Myocyte (in vitro differentiated cells): Measurements from ENCODE around the gene WDR86. TPM values are rescaled to one million over a fixed set of nuclear protein-coding genes. Genes with fewer than 3 reads are reported as not detected.

ENCODE experiments used
- DNase-seq: peaks from one replicate; pipeline ENCODE4 v3.0.0-alpha.2; 2012; ENCODE audit warnings: low read depth
- total RNA-seq: library from RNA; depleted of rRNA; stranded (reverse); fragments of >200 nt; gene quantifications from 2 replicates; pipeline ENCODE4 v1.2.3, GENCODE V29; 2014

Gene WDR86
- total RNA-seq, 1 donor from 2014 or later: not detected

DNA sequence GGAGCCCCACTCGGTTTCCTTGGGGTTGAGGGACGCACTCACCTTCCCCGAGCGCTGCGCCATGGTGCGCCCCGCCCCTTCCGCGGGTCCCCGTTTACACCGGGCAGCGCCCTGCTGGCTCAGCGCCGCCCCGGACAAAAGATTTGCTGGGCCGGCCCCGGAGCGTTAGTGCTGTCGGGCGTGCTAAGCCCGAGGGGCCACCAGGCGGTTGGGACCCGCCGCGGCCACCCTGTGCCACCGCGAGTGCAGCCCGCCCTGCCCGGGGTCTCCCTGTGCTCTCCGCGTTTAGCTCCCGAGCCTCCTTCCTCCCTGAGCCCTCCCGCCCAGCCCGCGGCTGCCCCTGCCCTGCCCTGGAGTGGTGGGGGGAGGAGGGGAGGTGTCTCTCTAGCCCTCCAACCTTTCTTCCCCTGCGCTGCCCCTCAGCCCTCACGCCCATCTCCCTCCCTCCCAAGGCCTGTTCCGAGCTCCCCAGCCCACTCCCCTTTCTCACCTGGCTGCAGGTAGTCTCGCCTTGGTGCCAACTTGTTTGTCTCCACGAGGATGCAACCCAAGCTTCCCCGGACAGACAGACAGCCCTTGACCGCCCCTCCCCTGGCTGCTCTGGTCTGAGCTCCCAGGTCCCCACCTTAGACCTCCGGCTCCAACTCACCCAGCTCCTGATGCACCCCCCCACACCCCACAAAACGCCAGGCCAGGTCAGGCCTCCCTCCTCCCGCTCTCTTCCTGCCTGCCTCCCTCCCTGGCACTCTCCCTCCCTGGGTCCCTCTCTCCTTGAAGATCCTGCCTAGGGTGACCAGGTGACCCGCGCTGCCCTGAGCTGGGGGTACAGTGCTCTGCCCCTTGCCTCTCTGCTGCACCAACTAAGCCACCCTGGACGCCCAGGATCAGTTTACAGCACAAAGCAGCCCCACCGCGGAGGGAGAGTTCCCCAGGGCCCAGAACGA is 30.3 kb upstream of the WDR86 start, which contains the start of gene CRYGN:
Gene CRYGN, minus strand, starts transcription at position 287 of the 944 bp plus-strand sequence. Its CDS starts 224 bp downstream, at position 63.
- no peak for DNase-seq

DNA sequence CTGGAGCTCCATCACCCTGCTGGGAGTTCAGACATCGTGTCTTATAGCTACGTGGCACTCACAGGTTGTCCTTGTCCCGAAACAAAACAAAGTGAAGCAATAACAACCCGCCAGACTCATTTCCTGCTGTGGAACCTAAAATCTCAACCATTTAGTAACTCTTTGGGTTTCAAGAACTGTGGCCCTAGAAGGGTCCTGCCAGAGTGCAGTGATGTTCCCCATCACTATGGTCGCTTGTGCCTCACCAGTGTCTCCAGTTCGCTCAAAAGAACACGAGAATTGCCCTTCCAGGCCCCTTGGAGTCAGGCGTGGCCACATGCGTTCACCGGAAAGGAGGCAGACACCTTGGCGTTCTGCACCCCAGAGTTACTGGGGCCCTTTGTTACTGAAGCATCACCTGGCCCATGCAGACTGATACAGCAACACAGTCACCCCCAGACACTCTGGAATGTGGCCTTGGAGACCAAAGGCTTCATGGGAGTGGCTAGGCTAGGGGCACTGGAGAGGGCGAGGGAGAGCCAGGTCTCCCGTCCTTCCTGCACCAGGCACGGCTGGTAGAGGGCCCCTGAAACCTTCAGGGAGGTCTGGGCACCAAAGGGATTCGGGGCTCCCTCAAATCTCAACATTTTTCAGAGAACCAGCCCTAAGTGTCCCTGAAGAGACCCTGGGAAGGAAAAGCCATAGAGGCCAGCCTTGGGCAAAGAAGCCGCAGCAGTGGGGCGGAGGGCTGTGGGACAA is 29.2 kb upstream of the WDR86 start:
- DNase-seq: no peak

GRCh38 chr7:151437866-151438516 is 28.2 kb upstream of the WDR86 start:
- DNase-seq: no peak

GRCh38 chr7:151437159-151437553 is 27.3 kb upstream of the WDR86 start:
- no peak for DNase-seq

- no peak for DNase-seq
These were observed 26.8 kb upstream of the WDR86 start for GRCh38 chr7:151436446-151437158.

- DNase-seq: no peak
These were observed 26.1 kb upstream of the WDR86 start for GRCh38 chr7:151435971-151436370.

- no peak for DNase-seq
These were observed 25.5 kb upstream of the WDR86 start for GRCh38 chr7:151435103-151435916.

DNA sequence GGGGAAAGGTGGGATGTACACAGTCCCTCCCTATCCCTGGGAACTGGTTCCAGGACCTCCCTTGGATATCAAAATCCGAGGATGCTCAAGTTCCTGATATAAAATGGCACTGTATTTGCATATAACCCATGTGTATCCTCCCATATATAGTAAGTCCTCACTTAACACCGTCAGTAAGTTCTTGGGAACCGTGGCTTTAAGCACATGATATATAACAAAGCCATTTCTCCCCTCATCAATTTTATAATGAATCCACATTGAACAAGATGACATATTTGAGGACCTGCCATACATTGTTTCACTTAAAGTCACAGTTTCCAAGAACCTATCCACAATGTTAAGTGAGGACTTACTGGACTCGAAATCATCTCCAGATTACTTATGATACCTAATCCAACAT is 24.7 kb upstream of the WDR86 start:
- DNase-seq: no peak

DNA sequence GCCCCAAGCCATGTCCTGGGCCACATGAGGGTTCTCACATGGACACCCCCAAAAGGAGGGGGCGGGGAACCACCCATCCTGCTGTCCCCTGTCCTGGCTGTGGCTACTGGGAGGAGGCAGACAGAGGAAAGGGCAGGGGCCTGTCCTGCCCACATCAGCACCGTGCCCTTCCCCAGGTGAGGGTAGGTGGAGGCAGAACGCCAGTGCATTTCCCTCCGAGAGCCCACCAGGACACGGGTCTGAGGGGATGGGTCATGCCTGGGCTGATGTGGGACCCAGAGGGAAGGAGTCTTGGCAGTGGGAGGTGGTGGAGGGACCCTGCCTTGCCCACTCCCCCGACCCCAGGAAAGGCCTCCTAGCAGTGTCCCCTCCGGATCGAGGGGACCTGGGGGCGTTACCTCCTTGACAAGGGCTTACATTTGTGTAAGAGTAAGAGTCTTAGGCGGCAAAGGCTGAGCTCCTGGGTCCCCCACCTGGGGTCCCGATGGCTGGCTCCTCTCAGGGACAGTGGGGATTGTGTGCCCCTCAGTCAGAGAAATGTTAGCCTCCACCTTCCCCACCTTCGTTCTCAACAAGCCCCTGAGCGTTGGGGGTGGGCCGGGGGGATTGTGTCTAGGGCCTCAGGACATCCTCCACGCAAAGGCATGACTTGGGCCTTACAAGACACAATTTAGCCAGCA is 24.0 kb upstream of the WDR86 start:
- DNase-seq: no peak

DNA sequence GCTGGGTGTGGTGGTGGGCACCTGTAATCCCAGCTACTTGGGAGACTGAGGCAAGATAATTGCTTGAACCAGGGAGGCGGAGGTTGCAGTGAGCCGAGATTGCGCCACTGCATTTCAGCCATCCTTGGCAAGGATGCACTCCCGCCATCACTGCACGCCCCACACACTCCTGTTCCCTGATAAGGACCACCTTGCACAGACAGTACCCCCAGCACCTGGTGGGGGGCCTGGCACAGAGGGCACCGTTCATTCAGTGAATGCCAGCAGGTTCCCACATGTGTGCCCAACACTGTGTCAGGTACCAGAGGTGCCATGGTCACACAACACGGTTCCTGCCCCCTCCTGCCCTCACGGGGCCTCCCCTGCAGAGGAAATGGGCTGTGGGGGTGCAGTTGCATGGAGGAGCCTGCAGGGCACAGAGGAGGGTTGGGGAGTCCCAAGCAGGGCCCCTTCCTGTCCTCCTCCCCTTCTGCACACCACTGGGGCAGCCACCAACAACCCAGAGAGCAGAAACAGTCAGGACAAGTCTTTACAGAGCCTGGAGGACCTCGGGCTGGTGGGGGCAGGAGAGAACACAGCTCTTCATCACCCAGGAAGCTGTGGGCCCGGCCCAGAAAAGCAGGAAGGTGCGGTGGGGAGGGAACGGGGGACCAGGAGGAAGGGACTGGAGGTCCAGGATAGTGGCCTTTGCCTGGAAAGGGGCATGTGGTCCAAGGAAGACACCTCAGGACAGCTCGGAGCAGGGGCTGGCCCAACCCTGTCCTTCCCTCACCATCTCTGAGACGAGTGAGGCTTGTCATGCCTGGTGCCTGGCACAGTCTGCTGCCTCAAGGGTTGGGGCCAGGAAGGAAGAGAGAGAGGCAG is 23.1 kb upstream of the WDR86 start:
- no peak for DNase-seq

- DNase-seq: no peak
These were observed 22.0 kb upstream of the WDR86 start for GRCh38 chr7:151431768-151432311.

- no peak for DNase-seq
These were observed 21.5 kb upstream of the WDR86 start for GRCh38 chr7:151431281-151431767.

GRCh38 chr7:151430391-151431205 is 20.8 kb upstream of the WDR86 start:
- no peak for DNase-seq

DNA sequence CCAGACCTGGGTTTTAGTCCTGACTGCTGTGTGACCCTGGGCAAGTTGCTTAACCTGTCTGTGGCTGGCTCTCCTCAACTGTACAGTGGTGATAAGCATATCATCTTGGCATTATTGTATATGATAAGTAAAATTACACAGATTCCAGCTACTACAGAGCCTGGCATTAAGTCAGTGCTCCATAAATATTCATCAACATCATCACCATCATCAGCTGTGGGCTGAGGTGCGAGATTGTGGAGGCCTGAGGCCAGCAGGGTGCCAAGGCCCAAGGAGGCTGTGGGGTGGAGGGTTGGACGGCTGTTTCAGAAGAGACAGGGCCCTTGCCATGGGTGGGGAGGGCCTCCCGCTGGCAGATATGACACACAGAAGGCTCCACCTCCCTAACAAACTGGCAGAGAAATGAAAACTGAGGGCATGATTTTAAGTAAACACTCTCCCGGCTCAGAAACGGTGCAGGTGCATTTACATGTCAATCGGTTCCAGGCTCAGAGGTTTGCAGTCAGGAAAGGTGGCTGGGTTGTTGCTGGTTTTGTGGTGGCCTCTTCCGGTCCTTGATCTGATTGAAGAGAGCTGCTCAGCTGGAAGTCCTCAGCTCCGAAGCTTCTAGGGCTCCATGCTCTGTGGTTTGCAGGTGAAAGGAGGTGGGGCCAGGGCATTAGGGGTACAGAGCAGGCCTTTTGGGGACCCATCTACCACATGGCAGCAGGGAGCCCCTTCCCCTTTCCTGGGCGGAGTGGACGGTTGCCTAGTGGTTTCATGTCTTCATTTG is 19.9 kb upstream of the WDR86 start:
- DNase-seq: peak; percentile 20

GRCh38 chr7:151429237-151429559 is 19.4 kb upstream of the WDR86 start:
- DNase-seq: no peak

DNA sequence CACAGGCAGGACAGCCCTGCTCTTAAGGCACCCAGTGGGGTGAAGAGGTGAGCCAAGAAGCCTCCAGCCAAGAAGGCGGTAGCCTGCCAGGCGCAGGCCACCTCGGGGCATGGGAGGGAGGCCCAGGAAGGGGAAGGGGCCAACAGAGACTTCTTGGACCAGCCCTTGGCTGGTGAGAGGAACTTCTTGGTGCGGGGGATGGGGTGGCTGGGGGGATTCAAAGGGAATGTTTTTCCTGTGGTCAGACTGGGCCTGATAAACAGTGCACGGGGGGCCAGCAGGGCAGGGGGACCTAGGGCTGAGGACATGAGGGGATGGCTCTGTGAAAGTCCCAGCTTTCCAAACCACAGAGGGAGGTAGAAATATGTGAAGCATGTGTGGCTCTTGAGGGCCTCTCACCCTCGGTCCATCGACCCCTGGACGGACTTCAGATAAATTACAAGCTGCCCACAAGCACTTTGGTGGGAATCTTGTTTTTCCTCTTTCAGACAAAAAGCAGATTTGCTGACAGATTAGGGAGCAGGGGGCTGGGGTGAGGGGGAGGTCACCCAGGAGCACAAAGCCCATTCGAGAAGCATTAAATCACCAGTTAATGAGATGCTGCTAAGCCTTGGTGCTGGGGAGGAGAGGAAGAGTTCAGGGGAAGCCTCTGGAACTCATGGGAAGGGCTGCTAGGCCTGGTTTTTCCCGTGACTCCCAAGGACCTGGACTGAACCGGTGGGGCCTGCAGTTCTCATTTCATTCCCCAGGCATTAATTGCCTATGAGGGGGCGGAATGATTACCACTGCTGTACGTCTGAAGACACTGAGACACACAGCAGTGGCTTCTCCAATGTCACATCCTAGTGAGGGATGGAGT is 18.8 kb upstream of the WDR86 start:
- DNase-seq: peak; percentile 45
